GM12878 (cell line): Measurements from ENCODE around the gene PRKAR1A. TPM values are rescaled to one million over a fixed set of nuclear protein-coding genes. Genes with fewer than 3 reads are reported as not detected.

Source experiments
- ATAC-seq: fragments of 200-7000 bp; cut with Tn5 transposase; 3 replicates; pipeline ENCODE4 v1.9.1; 2020; ENCODE audit warnings: mild to moderate bottlenecking, moderate library complexity
- BruUV-seq: library from RNA; stranded (reverse); fragments of 400-500 nt; replicated peaks from 2 replicates; lab custom pipeline; 2021; lab: Mats Ljungman, UMichigan
- CTCF ChIA-PET: fragments of 300-600 bp; sonication (Branson Sonifier 250); formaldehyde crosslinking; extraction: SDS; loops from one replicate; lab custom pipeline; 2021; ENCODE audit warnings: inconsistent platforms; lab: Yijun Ruan, JAX
- POLR2A ChIA-PET: fragments of 350-600 bp; formaldehyde crosslinking; extraction: SDS; loops from one replicate; lab custom pipeline; 2021; ENCODE audit warnings: inconsistent platforms; lab: Charles Lee
- RAD21 ChIA-PET: fragments of 300-600 bp; sonication (Branson Sonifier 250); formaldehyde crosslinking; loops from one replicate; lab custom pipeline; 2023; ENCODE audit warnings: antibody characterized with exemption; ENCODE audit not compliant: unreplicated experiment; lab: Charles Lee
- SMC1A ChIA-PET: fragments of 300-600 bp; sonication (Branson Sonifier 250); formaldehyde crosslinking; loops from one replicate; lab custom pipeline; 2023; ENCODE audit not compliant: unreplicated experiment, uncharacterized antibody; lab: Charles Lee
- DNase-seq: peaks from one replicate; pipeline ENCODE4 v3.0.0-alpha.2; 2011; ENCODE audit warnings: low read depth, low spot score
- FAIRE-seq: peaks from 3 replicates; lab custom pipeline; 2011; peaks lifted over from hg19 to GRCh38; lab: Jason Lieb, UNC
- H2AFZ ChIP-seq: 2 replicates; pipeline ENCODE4 v1.6.0; 2011; ENCODE audit warnings: low read depth, low read length, control low read depth; ENCODE audit not compliant: control insufficient read depth
- H3K27ac ChIP-seq: 2 replicates; pipeline ENCODE4 v1.5.1; 2011; ENCODE audit warnings: control low read depth; ENCODE audit not compliant: control insufficient read depth, insufficient read depth
- H3K27me3 ChIP-seq, 2 experiments: replicated peaks in 1 of 2; 2 replicates each; pipeline versions ENCODE4 v1.6.0 to v1.6.1; 2011; ENCODE audit warnings: low read length in 1 of 2; ENCODE audit not compliant: control insufficient read depth in 2 of 2, insufficient read depth in 2 of 2
- H3K36me3 ChIP-seq, 2 experiments: 2 replicates each; pipeline ENCODE4 v1.5.1; 2011; ENCODE audit warnings: low read length in 1 of 2; ENCODE audit not compliant: control insufficient read depth in 2 of 2, insufficient read depth in 2 of 2
- H3K4me1 ChIP-seq: 2 replicates; pipeline ENCODE4 v1.6.1; 2011; ENCODE audit warnings: mild to moderate bottlenecking, low read length, moderate library complexity, mixed read lengths; ENCODE audit not compliant: control insufficient read depth, insufficient read depth
- H3K4me2 ChIP-seq: 2 replicates; pipeline ENCODE4 v1.6.0; 2011; ENCODE audit warnings: control low read depth; ENCODE audit not compliant: control insufficient read depth, insufficient read depth
- H3K4me3 ChIP-seq: fragments of 200-600 bp; sonication (generic); 2 replicates; pipeline ENCODE4 v1.5.1; 2016
- H3K79me2 ChIP-seq: 2 replicates; pipeline ENCODE4 v1.6.0; 2011; ENCODE audit warnings: low read length; ENCODE audit not compliant: control insufficient read depth, insufficient read depth
- H3K9ac ChIP-seq: 2 replicates; pipeline ENCODE4 v1.8.0; 2011; ENCODE audit warnings: low read length, control low read depth, mixed read lengths; ENCODE audit not compliant: control insufficient read depth, insufficient read depth
- H3K9me3 ChIP-seq: replicated peaks from 3 replicates; pipeline ENCODE4 v1.5.1; 2011; ENCODE audit warnings: mild to moderate bottlenecking, low read length; ENCODE audit not compliant: control insufficient read depth, insufficient read depth
- H4K20me1 ChIP-seq: 2 replicates; pipeline ENCODE4 v1.6.0; 2011; ENCODE audit not compliant: control insufficient read depth, insufficient read depth
- EGR1 ChIP-seq, 2 experiments: IDR thresholded peaks; 1 replicate in 1 of 2; 2 replicates in 1 of 2; pipeline ENCODE4 v1.6.1; 2011 to 2012; ENCODE audit warnings: low read depth in 2 of 2, low read length in 2 of 2, borderline replicate concordance in 1 of 2, mild to moderate bottlenecking in 1 of 2, moderate library complexity in 1 of 2
- JUND ChIP-seq: IDR thresholded peaks from 2 replicates; pipeline ENCODE4 v1.6.1; 2012; ENCODE audit warnings: low read depth, mild to moderate bottlenecking, low read length, improper control_type of control experiment, moderate library complexity
- PML ChIP-seq: IDR thresholded peaks from 2 replicates; pipeline ENCODE4 v1.6.1; 2012; ENCODE audit warnings: low read length, inconsistent platforms
- POLR2AphosphoS2 ChIP-seq: IDR thresholded peaks from 2 replicates; pipeline ENCODE4 v1.6.1; 2011; ENCODE audit warnings: low read depth, mild to moderate bottlenecking, low read length, improper control_type of control experiment, moderate library complexity
- SMC3 ChIP-seq: IDR thresholded peaks from 2 replicates; pipeline ENCODE4 v1.6.1; 2011; ENCODE audit warnings: low read length, improper control_type of control experiment, borderline replicate concordance
- SPI1 ChIP-seq: IDR thresholded peaks from 2 replicates; pipeline ENCODE4 v1.6.1; 2011; ENCODE audit warnings: low read depth, mild to moderate bottlenecking, low read length, moderate library complexity, borderline replicate concordance; ENCODE audit not compliant: insufficient read depth
- WGBS: methylation state at CpG from one replicate; pipeline ENCODE4 v1.1.6; 2016; ENCODE audit warnings: low lambda C conversion rate; ENCODE audit not compliant: insufficient replicate concordance, insufficient coverage; ENCODE audit errors: missing lambda C conversion rate; 5-methylcytosine and 5-hydroxymethylcytosine counted together
- in situ Hi-C: fragments of 300-500 bp; cut with MboI; formaldehyde crosslinking; loops from 9 replicates; pipeline ENCODE4 v1.14.3; 2018; ENCODE audit warnings: mixed read lengths
- intact Hi-C: fragments of 100-400 bp; cut with micrococcal nuclease; formaldehyde crosslinking; loops from one replicate; pipeline ENCODE4 v1.14.2; 2022; ENCODE audit not compliant: unreplicated experiment
- polyA plus RNA-seq, 11 experiments: library from polyadenylated mRNA; depleted of rRNA in 4 of 11; unstranded in 6 of 11; stranded (reverse) in 5 of 11; fragments of >200 nt; fragmentation: Nextera tagmentation in 4 of 11; fragmentation: Illumina TruSeq in 1 of 11; extraction: Ambion mirVana in 4 of 11; extraction: Trizol in 1 of 11; gene quantifications; 1 replicate in 1 of 11; 2 replicates in 10 of 11; pipeline versions ENCODE4 v1.2.1 to v1.2.3, GENCODE V29; 2011 to 2016; ENCODE audit warnings: inconsistent platforms in 2 of 11, missing spikeins in 2 of 11, low read depth in 1 of 11
- total RNA-seq, 4 experiments: library from RNA; depleted of rRNA in 3 of 4; stranded (reverse); fragments of >200 nt in 3 of 4; fragmentation: Illumina TruSeq in 1 of 4; extraction: Trizol in 1 of 4; gene quantifications; 2 replicates each; pipeline versions ENCODE4 v1.2.1 to v1.2.3, GENCODE V29; 2013 to 2021
- TF ChIP-seq, protein P1 (sequence below): fragments of 450-650 bp; formaldehyde crosslinking; IDR thresholded peaks from 2 replicates; pipeline ENCODE4 v1.4.0; 2022; ENCODE audit warnings: mild to moderate bottlenecking, moderate library complexity
- TF ChIP-seq, protein P2 (sequence below): fragments of 450-650 bp; IDR thresholded peaks from 2 replicates; pipeline ENCODE4 v1.6.1; 2018; ENCODE audit warnings: borderline replicate concordance, mild to moderate bottlenecking; ENCODE audit not compliant: partially characterized antibody
- TF ChIP-seq, protein P3 (sequence below): fragments of 450-650 bp; formaldehyde crosslinking; IDR thresholded peaks from 2 replicates; pipeline ENCODE4 v1.4.0; 2020; ENCODE audit warnings: mild to moderate bottlenecking, moderate library complexity

PRKAR1A gene
- total and polyA plus RNA-seq, 10 of the 15 experiments (the other 5 are each of a cell fraction or from before 2014, with no cell fraction given), result 29.1 to 200 (median 125) TPM

DNA sequence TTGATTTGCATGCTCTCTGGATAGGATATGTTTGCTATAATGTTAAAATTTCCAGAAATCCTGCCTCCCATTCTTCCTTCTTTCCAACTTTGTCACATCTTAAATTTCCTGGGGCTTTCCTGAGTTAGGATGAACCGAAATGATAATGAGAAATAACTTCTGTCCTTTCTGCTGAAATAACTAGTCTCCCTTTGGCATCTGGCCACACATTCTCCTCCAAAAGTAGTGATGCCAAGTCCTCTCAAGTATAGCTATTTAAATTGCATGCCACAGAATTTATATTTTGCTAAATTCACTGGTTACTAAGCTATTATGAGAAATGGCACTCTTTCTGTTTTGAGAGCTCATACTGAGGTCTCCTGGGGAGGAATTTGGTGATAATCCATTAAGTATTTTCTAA is 58.3 kb downstream of the PRKAR1A start (continued):
- TF ChIP-seq, protein P1, sequence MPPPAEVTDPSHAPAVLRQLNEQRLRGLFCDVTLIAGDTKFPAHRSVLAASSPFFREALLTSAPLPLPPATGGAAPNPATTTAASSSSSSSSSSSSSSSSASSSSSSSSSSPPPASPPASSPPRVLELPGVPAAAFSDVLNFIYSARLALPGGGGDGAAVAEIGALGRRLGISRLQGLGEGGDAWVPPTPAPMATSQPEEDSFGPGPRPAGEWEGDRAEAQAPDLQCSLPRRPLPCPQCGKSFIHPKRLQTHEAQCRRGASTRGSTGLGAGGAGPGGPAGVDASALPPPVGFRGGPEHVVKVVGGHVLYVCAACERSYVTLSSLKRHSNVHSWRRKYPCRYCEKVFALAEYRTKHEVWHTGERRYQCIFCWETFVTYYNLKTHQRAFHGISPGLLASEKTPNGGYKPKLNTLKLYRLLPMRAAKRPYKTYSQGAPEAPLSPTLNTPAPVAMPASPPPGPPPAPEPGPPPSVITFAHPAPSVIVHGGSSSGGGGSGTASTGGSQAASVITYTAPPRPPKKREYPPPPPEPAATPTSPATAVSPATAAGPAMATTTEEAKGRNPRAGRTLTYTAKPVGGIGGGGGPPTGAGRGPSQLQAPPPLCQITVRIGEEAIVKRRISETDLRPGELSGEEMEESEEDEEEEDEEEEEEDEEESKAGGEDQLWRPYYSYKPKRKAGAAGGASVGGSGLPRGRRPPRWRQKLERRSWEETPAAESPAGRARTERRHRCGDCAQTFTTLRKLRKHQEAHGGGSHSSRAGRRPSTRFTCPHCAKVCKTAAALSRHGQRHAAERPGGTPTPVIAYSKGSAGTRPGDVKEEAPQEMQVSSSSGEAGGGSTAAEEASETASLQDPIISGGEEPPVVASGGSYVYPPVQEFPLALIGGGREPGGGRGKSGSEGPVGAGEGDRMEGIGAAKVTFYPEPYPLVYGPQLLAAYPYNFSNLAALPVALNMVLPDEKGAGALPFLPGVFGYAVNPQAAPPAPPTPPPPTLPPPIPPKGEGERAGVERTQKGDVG (CRISPR knock-in tag), result no peak

GRCh38 chr17:68572138-68572842 is 60.1 kb downstream of the PRKAR1A start:
- FAIRE-seq (no peak), ATAC-seq (no peak), DNase-seq (no peak)
- Histone ChIP-seq H3K36me3 (no peaks in the 10 kb centered on the region), H3K4me3 (no peak overlapping the region), H4K20me1 (no peaks in the 10 kb centered on the region), H3K79me2 (no peaks in the 10 kb centered on the region), H3K27me3 (no peaks in the 10 kb centered on the region; a peak in 1 of 4 replicates), H3K4me2 (no peak overlapping the region), H2AFZ (no peak overlapping the region), H3K4me1 (no peaks in the 10 kb centered on the region), H3K27ac (no peak overlapping the region), H3K9ac (no peak overlapping the region), H3K9me3 (no peaks in the 10 kb centered on the region)
- in situ Hi-C loops, result no loop called here
- intact Hi-C loops, result no loop called here
- RAD21 ChIA-PET, result no interaction called here
- 63% methylated on average over 6 of the region's 6 CpGs for WGBS
- CTCF ChIA-PET, result no interaction called here
- BruUV-seq, result no TSS peak
- SMC1A ChIA-PET, result interaction anchor here (0.6 kb wide), 1 partner anchor 124 kb away, joined by 3 read pairs; no protein-coding TSS in a partner anchor
- POLR2A ChIA-PET, result no interaction called here
- TF ChIP-seq POLR2AphosphoS2 (no peak), PML (no peak), JUND (no peak), SMC3 (no peak), EGR1 (IDR thresholded peaks at IDR 0.05; ENCODE audit: borderline replicate concordance in 1 of 2, low read depth in 2 of 2, low read length in 2 of 2) (no peak), SPI1 (no peak)
- TF ChIP-seq, protein P2, sequence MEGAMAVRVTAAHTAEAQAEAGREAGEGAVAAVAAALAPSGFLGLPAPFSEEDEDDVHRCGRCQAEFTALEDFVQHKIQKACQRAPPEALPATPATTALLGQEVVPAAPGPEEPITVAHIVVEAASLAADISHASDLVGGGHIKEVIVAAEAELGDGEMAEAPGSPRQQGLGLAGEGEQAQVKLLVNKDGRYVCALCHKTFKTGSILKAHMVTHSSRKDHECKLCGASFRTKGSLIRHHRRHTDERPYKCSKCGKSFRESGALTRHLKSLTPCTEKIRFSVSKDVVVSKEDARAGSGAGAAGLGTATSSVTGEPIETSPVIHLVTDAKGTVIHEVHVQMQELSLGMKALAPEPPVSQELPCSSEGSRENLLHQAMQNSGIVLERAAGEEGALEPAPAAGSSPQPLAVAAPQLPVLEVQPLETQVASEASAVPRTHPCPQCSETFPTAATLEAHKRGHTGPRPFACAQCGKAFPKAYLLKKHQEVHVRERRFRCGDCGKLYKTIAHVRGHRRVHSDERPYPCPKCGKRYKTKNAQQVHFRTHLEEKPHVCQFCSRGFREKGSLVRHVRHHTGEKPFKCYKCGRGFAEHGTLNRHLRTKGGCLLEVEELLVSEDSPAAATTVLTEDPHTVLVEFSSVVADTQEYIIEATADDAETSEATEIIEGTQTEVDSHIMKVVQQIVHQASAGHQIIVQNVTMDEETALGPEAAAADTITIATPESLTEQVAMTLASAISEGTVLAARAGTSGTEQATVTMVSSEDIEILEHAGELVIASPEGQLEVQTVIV, result no peak
- TF ChIP-seq, protein P3, sequence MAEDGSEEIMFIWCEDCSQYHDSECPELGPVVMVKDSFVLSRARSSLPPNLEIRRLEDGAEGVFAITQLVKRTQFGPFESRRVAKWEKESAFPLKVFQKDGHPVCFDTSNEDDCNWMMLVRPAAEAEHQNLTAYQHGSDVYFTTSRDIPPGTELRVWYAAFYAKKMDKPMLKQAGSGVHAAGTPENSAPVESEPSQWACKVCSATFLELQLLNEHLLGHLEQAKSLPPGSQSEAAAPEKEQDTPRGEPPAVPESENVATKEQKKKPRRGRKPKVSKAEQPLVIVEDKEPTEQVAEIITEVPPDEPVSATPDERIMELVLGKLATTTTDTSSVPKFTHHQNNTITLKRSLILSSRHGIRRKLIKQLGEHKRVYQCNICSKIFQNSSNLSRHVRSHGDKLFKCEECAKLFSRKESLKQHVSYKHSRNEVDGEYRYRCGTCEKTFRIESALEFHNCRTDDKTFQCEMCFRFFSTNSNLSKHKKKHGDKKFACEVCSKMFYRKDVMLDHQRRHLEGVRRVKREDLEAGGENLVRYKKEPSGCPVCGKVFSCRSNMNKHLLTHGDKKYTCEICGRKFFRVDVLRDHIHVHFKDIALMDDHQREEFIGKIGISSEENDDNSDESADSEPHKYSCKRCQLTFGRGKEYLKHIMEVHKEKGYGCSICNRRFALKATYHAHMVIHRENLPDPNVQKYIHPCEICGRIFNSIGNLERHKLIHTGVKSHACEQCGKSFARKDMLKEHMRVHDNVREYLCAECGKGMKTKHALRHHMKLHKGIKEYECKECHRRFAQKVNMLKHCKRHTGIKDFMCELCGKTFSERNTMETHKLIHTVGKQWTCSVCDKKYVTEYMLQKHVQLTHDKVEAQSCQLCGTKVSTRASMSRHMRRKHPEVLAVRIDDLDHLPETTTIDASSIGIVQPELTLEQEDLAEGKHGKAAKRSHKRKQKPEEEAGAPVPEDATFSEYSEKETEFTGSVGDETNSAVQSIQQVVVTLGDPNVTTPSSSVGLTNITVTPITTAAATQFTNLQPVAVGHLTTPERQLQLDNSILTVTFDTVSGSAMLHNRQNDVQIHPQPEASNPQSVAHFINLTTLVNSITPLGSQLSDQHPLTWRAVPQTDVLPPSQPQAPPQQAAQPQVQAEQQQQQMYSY (CRISPR knock-in tag), result no peak
